Colonic mucosa (tissue), 4 donors: ENCODE results near the gene MET. TPM values are rescaled to one million over a fixed set of nuclear protein-coding genes. Genes with fewer than 3 reads are reported as not detected.
"Not testable (repeated sequence)": the region's sequence is repeated elsewhere in the genome, so short reads cannot be mapped to it uniquely, and the experiment has no call there.

ENCODE experiments used
- DNase-seq: peaks from one replicate; pipeline ENCODE4 v3.0.0-alpha.2; 2020
- H3K27ac ChIP-seq: fragments of 200-600 bp; one replicate; pipeline ENCODE4 v1.8.0; 2021
- H3K27me3 ChIP-seq: fragments of 200-600 bp; one replicate; pipeline ENCODE4 v1.8.0; 2021
- H3K36me3 ChIP-seq: fragments of 200-600 bp; one replicate; pipeline ENCODE4 v1.8.0; 2021
- H3K4me1 ChIP-seq: fragments of 200-600 bp; one replicate; pipeline ENCODE4 v1.8.0; 2021; ENCODE audit warnings: mild to moderate bottlenecking
- H3K4me3 ChIP-seq: fragments of 200-600 bp; one replicate; pipeline ENCODE4 v1.8.0; 2021
- H3K9ac ChIP-seq, 2 donors: one replicate each; pipeline ENCODE4 v1.7.0; 2013; ENCODE audit warnings: control low read depth in 2 of 2, low read depth in 2 of 2, low read length in 2 of 2
- H3K9me3 ChIP-seq: fragments of 200-600 bp; one replicate; pipeline ENCODE4 v1.8.0; 2021
- intact Hi-C: fragments of 100-400 bp; cut with DNase I; formaldehyde crosslinking; loops from one replicate; pipeline ENCODE4 v1.14.1; 2022
- total RNA-seq, 2 donors: library from RNA; stranded (reverse); fragmentation: NEBNext Ultra II Directional in 1 of 2; extraction: Animal tissue kit (Norgen Biotek cat#: 25700) in 1 of 2; gene quantifications; one replicate each; pipeline ENCODE4 v1.2.1, GENCODE V29; 2021
- TF ChIP-seq, protein P1 (sequence below): fragments of 200-600 bp; IDR thresholded peaks from one replicate; pipeline ENCODE4 v1.8.0; 2022; ENCODE audit warnings: antibody characterized with exemption, mild to moderate bottlenecking
- donor health status: healthy.
- donor health status: DM: no; HTN: no; CAD: no.
- donor health status: DM: no; HTN: no; CAD: no.

Gene MET
- total RNA-seq, 2 donors from 2014 or later, result 38.3 to 45.3 TPM

DNA sequence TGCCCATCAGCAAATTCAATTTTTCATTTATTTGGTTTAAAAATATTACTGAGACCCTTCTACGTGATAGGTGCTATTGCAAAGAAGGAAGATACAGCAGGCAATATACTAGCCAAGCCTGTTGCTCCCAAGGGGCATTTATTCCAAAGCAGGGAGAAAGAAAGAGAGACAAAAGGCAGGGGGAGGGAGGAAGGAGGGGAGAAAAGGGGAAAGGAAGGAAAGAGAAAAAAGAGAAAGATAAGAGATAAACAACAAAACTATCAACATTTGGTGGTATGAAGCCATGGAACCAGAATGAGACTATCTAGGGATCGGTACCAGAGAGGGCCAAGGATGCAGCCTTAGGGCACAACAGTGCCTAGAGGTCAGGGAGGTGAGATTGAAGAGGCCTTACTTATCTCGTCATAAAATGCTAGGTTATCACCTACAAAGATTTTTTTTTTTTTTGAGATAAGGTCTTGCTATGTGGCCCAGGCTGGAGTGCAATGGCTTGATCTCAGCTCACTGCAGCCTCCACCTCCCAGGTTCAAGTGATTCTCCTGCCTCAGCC lies 135.1 kb downstream of the MET start:
- no peak overlapping the region for H3K27ac ChIP-seq
- H3K9ac ChIP-seq, result no peak overlapping the region
- peaks cover 10% of the 10 kb centered on the region for H3K4me1 ChIP-seq
- intact Hi-C loops, result loop anchor here (5.0 kb wide), 1 partner anchor 135 kb away; the partner anchor contains the start of gene MET
- DNase-seq, result no peak
- H3K4me3 ChIP-seq, result no peak overlapping the region
- TF ChIP-seq, protein P1, sequence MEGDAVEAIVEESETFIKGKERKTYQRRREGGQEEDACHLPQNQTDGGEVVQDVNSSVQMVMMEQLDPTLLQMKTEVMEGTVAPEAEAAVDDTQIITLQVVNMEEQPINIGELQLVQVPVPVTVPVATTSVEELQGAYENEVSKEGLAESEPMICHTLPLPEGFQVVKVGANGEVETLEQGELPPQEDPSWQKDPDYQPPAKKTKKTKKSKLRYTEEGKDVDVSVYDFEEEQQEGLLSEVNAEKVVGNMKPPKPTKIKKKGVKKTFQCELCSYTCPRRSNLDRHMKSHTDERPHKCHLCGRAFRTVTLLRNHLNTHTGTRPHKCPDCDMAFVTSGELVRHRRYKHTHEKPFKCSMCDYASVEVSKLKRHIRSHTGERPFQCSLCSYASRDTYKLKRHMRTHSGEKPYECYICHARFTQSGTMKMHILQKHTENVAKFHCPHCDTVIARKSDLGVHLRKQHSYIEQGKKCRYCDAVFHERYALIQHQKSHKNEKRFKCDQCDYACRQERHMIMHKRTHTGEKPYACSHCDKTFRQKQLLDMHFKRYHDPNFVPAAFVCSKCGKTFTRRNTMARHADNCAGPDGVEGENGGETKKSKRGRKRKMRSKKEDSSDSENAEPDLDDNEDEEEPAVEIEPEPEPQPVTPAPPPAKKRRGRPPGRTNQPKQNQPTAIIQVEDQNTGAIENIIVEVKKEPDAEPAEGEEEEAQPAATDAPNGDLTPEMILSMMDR, result no peak
- H3K27me3 ChIP-seq, result no peaks in the 10 kb centered on the region
- no peaks in the 10 kb centered on the region for H3K36me3 ChIP-seq
- H3K9me3 ChIP-seq, result no peaks in the 10 kb centered on the region

DNA sequence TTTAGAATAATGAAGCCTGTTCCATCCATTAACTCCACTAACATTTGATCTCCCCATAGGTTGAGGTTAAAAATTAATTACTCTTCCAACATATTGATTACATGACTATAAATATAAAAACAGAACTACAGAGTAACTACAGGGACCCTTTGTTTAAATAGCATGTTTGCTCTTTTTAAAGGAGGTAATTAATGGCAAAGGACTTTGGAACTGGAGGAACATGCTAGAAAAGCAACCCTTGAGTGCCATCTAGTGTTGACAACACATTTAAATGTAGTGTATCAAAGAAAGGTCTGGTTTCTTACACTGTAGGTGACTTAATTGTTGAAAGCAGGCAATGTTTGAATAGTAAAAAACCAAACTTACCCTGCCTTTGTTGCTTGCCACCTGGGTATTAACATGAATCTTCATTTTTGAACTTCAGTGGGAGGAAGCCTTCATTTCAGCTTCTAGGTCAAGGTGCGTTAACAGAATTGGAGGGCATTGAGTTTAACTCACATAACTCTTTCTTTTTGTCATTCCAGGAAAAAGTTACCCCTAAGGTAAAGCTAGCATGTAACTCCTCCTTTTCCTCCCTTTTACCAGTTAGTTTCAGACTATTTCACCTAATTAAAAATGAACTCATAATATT lies 137.8 kb downstream of the MET start:
- TF ChIP-seq, protein P1, result peak; percentile 54
- Histone ChIP-seq H3K4me3 (no peak overlapping the region), H3K36me3 (no peaks in the 10 kb centered on the region), H3K27ac (peak overlapping the region; percentile 67), H3K9ac (peak overlapping the region in 1 of 2 donors; percentile 58), H3K9me3 (no peaks in the 10 kb centered on the region), H3K4me1 (peaks cover 10% of the 10 kb centered on the region), H3K27me3 (no peaks in the 10 kb centered on the region)
- intact Hi-C loops, result loop anchor here (2.0 to 10.0 kb wide), 3 partner anchors 137 to 635 kb away; partner anchors contain the start of gene MET
- peak; percentile 66 for DNase-seq

- Histone ChIP-seq H3K27me3 (no peaks in the 10 kb centered on the region), H3K4me1 (peaks cover 10% of the 10 kb centered on the region), H3K9ac (peak overlapping the region in 1 of 2 donors; percentile 58), H3K9me3 (no peaks in the 10 kb centered on the region), H3K4me3 (no peak overlapping the region), H3K27ac (peak overlapping the region; percentile 67), H3K36me3 (no peaks in the 10 kb centered on the region)
- DNase-seq, result no peak
- TF ChIP-seq, protein P1, result no peak
- intact Hi-C loops, result loop anchor here (10.0 kb wide), 1 partner anchor 636 kb away; no protein-coding TSS in a partner anchor
Observed at GRCh38 chr7:116810267-116811116, 138.5 kb downstream of the MET start.

DNA sequence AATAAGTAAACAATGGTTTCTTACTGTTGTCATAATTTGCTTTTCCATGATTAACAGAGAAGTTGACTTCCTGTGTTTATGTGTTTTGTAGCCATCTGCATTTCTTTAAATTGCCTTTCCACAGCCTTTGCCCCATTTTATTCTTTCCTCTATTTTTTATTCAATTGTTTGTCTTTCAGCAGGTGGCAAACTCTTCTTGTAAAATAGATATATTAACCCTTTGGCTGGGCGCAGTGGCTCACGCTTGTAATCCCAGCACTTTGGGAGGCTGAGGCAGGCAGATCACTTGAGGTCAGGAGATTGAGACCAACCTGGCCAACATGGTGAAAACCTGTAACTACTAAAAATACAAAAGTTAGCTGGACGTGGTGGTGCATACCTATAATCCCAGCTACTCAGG lies 139.8 kb downstream of the MET start:
- Histone ChIP-seq H3K4me1 (peaks cover 10% of the 10 kb centered on the region), H3K9me3 (no peaks in the 10 kb centered on the region), H3K27me3 (no peaks in the 10 kb centered on the region), H3K9ac (no peak overlapping the region), H3K27ac (peak overlapping the region; percentile 67), H3K36me3 (no peaks in the 10 kb centered on the region), H3K4me3 (no peak overlapping the region)
- TF ChIP-seq, protein P1, result no peak
- no peak for DNase-seq
- intact Hi-C loops, result loop anchor here (10.0 kb wide), 1 partner anchor 637 kb away; no protein-coding TSS in a partner anchor

DNA sequence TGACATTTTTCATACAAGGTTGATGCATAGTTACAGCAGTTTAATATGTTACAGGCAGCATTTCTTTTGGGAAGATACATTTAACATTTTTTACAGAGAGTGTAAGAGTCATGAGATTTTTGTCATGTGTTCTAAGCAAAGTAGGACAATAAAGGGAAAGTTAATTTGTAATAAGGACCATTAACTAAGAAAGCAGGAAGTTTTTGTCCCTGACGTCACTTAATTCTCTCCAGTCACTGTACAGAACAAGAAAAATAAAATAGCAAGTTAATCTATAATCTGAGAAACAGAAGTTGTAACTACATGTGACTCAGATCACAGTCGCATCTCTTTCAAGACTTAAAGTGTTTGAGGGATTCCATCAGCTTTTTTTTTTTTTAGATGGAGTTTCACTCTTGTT lies 140.9 kb downstream of the MET start:
- peaks cover 10% of the 10 kb centered on the region for H3K4me1 ChIP-seq
- H3K27me3 ChIP-seq, result no peaks in the 10 kb centered on the region
- H3K36me3 ChIP-seq, result no peaks in the 10 kb centered on the region
- TF ChIP-seq, protein P1, result no peak
- no peaks in the 10 kb centered on the region for H3K9me3 ChIP-seq
- intact Hi-C loops, result loop anchor here (10.0 kb wide), 1 partner anchor 638 kb away; no protein-coding TSS in a partner anchor
- H3K4me3 ChIP-seq, result no peak overlapping the region
- DNase-seq, result no peak
- peak overlapping the region in 1 of 2 donors; percentile 31 for H3K9ac ChIP-seq
- H3K27ac ChIP-seq, result peak overlapping the region; percentile 34

DNA sequence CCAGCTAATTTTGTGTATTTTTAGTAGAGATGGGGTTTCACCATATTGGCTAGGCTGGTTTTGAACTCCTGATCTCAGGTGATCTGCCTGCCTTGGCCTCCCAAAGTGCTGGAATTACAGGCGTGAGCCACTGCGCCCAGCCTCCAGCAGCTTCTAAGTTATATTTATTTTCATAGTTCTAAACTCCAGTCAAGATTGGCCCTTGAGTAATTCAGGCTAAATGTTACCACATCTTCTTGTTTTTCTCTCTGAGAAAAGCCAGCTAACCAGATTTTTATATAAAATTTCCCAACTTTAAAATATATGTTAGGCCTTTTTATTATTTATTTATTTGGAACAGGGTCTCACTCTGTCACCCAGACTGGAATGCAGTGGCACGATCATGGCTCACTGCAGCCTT lies 141.4 kb downstream of the MET start:
- DNase-seq, H3K9ac ChIP-seq, H3K27me3 ChIP-seq, H3K4me1 ChIP-seq, H3K4me3 ChIP-seq, H3K36me3 ChIP-seq, H3K9me3 ChIP-seq: not testable (repeated sequence)
- peak overlapping the region; percentile 34 for H3K27ac ChIP-seq
- intact Hi-C loops, result loop anchor here (10.0 kb wide), 1 partner anchor 639 kb away; no protein-coding TSS in a partner anchor
